ENCODE measurements around the gene STXBP4.
"Not testable (repeated sequence)": the region's sequence is repeated elsewhere in the genome, so short reads cannot be mapped to it uniquely, and the experiment has no call there.

STXBP4 gene

DNA sequence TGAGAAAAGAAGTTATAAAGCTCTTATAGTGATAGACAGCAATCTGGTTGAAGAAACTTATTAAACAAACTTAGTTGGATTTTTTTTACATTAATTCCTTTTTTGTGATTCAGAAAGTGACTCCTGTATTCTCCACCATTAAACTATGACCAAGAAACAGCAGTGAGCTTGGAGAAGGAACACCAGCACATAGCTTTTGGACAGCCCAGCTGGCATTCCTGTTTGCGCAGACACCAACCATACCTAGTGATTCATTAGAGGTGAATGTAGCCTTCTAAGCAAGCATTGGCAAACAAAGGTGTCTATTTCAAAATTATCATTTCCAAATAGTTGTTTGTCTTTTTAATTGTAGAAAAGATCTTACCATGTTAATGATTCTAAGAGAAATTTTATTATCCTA lies 94.4 kb downstream of the STXBP4 start:
- peak; percentile 36 for DNase-seq

DNA sequence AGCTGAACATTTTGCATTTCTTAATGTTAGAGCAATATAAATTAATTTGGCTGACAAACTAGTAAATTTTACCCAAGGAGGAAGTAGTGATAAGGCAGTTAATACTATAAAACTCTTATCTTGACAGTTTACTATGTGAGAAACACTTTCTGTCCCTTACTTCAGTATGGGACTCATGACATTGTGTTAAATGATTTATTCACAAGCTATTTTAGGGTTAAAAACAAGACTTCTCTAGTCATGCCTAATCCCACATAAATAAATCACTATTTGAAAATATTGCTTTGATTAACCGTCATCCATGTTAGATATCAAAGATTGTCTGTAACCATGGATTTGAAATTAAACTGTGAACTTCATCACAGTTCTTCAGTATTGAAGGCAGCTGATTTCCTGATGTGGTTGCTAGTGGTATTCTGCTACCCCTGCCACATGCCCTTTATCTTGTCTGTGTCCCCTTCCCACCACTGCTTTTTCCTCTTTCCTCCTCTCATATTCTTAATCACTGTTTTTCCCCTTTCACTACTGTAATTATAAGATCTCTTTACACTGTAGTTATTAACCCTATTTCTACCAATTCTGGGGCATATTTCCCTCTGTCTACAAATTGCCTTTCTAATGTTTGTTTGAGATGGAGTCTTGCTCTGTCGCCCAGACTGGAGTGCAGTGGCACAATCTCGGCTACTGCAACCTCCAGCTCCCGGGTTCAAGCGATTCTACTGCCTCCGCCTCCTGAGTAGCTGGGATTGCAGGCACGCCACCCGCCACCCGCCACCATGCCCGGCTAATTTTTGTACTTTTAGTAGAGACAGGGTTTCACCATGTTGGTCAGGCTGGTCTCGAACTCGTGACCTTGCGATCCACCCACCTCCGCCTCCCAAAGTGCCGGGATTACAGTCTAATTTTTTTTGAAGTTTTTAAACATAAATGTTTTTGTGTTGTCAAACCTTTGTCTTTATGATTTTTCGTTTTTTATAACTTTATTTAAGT lies 95.6 kb downstream of the STXBP4 start:
- no peak for DNase-seq

DNA sequence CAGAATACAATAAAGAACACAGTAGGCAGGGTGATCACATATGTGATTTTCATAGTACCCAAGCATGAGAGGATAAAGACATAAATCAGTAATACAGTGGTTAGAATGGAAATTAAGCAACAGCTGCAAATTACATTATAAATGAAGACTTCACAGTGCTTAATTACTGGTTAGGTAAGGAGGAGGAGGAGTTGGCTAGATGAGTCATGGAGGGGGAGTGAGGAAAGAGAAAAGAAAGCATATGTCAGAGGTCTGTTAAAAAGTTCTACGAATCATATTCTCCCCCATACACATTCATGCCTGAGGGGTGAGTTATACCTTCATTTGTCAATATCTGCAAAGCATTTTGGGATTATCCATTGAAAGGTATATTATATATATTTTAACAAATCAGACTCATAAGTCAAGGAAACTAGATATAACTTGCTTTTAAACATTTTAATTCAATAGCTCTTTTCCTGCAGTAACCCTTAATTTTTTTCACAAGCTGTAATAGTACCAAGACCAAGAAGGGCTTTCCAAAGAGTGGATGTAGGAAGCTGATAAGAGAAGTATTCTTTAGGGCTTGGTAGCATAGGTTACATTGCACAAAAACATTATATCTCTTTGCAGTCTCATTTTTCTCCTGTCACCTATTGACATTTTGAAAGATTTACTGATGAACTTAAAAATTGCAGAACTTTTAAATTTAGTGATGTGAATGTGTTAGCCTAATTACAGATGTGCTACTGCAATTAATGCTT lies 99.3 kb downstream of the STXBP4 start:
- peak; percentile 42 for DNase-seq

DNA sequence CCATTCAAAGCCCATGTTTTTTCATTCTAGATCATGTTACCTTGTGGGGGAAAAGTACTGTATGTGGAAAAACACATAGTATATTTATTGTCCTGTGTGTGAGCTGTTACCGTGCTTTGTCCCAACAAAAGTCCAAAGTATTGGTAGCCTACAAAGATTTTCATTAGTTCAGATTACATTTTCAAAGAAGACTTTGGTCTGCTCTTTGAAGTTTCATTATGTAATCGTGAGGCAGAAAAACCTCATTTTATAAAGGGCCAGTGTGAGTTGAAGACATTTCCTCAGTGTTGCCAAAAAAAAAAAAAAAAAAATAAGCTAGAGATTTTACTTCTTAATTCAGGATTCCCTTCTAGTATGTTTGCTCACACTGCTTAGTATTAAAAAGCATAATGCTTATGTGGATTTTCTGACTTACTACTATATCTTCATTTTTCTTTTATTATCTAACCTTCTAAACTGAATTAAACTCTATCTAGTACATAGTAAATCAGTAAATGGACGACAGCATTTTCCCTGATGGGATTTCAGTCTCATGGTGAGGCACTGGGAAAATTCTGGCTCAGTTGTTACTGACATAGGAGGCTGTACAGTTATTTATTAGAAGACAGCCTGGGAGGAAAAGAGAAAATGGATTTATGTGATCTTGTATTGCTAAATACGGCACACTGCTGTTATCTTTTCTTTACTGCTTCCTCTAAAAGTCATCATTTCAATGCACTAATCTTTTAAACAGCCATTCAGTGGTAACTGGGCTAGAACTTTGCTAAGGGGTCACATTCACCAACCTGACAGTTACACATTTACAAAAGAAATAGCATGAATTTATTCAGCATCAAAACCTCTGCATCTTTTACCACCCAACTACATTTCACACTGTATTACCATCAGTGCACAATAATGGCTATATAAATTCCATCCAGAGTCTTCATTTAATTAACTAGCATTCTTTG lies 100.6 kb downstream of the STXBP4 start:
- no peak for DNase-seq

DNA sequence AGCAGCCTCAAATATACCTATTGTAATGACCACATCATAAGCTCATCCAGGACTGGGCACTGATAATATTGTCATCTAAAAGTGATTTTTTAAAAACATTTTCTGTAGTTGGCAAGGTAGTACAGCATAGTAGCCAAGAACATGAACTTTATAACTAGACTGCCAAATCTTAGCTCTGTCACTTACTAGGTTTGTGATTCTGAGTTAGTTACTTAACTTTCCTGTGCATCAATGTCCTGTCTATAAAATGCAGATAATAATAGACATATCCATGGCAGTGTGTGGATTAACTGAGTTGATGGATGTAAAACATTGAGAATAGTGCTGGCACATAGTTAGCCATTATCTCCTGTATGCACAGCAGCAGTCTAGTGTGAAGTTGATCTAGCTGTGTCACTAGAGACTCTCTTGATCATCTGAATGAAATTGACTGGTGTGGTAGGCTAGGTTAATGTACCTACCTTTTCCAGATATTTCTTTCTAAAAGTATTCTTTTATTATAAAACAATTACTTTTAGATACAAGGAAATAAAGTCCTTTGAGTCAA lies 101.5 kb downstream of the STXBP4 start:
- DNase-seq = no peak

DNA sequence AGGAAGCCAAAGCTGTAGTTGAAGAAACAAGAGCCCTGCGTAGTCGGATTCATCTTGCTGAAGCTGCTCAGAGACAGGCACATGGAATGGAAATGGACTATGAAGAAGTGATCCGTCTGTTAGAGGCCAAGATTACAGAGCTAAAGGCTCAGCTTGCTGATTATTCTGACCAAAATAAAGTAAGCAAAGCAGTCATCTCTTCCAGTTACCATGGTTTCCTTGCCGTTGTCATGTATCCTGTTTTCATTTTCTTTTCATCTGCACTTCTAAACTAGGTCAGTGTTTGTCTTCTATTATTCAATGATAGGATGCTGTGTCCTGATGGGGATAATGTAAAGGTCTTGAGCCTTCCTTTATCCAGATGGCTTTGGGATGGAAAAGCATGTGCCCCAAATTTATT lies 104.3 kb downstream of the STXBP4 start:
- DNase-seq = no peak

DNA sequence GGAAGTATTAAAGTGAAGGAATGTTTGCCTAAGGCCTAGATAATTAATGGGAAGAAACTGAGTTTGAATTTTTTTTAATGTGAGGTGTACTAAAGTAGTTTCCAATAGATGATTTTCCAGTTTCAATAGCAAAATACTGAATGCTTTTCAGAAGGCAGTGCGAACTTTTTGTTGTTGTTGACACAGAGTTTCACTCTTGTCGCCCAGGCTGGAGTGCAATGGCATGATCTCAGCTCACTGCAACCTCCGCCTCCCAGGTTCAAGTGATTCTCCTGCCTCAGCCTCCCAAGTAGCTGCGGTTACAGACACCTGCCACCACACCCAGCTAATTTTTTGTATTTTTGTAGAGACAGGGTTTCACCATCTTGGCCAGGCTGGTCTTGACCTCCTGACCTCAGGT lies 104.9 kb downstream of the STXBP4 start:
- DNase-seq = not testable (repeated sequence)

DNA sequence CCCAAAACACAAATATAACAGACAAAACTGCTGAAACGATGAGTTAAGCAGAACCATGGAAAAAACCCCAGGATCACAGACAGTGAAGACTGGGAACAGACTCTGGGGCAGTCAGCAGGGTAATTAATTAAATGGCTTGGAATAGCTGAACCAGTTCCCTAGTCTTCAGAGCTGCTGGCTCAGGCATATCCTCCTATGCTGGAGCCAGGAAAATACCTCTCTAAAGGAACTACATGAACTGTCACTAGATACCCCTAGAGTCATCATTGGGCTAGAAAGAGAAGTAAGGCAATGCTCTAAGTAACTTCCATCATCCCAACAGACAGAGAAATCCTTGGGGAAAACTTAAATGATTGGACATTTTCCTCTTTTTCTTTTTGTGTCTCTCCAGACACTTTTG lies 113.0 kb downstream of the STXBP4 start:
- DNase-seq = no peak

DNA sequence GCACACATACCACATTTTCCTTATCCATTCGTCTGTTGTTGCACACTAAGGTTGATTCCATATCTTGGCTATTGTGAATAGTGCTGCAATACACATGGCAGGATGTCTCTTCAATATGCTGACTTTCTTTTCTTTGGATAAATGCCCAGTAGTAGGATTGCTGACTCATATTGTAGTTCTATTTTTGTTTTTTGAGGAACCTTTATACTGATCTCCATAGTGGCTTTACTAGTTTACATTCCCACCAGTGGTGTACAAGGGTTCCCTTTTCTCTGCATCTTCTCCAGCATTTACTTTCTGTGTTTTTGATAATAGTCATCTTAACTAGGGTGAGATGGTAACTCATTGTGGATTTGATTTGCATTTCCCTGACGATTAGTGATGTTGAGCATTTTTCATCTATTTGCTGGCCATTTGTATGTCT lies 118.1 kb downstream of the STXBP4 start:
- peak; percentile 86 for DNase-seq

DNA sequence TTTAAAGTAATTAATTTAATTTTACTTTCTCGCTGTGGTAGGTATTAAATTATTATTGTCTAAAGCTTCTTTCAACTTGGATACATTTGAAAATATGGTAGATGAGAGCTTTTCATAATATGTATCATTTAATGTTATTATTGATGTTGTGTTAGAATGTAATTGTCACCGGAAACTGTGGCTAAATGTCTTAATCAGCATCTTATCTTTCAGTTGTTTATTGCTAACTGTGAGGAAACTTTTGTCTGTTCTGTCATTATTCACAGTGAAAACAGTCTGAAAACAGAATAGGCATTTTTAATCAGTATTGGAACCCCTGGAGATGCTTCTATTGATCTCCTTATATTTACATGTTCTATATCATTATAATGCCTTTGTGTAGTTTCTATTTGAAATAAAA lies 120.7 kb downstream of the STXBP4 start:
- no peak for DNase-seq

DNA sequence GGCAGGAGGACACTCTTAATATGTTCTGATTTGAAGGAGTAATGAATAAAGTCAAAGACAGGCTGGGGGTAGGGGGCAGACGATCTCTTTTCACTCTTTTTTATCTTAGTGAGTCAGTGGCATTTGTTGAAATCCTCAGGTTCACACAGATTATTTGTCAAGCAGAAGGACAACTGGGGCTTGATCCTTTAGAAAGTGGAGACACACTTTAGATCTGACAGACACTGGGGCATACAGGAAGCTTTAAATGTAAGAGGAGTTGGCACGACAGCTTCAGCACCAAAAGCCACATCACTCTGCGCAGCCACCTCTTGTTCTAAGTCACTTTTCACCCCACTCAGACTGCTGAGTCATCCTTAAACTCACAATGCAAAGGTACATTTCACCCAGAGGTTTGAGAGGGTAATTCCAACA lies 121.5 kb downstream of the STXBP4 start:
- DNase-seq = peak; percentile 4

DNA sequence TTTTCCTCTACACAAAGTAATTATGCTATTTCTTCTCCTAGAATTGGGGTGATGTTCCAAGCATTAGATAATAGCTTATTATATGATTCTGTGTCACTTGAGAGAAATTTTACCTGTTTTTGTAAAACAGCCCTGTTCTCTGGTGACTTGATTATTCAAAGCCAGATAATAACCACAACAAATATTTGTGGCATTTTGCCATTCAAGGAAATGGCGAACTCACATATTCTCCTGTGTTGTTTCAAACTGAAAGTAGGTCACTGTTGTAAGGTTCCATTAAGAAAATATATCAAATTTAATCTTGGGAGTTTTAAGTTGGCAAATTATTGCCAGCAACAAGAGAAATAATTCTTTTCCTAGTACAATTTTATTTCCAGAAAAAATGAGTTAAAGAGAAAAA lies 124.8 kb downstream of the STXBP4 start:
- no peak for DNase-seq

DNA sequence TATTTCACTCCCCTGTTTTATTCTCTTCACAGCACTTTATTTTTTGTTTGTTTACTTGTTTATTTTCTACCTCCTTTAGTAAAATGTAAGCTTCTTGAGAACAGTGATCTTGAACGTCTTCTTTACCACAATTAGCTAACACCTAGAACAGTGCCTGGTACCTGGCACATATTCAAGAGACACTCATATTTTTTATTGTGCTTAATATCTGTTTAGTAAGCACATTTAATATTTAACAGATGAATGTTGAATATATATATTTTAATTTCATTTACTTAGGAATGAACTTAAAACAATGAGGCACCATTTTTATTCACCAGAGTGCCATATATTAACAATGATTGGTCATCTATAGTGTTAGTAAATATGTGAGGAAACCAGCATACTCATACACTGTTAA lies 130.2 kb downstream of the STXBP4 start:
- no peak for DNase-seq

DNA sequence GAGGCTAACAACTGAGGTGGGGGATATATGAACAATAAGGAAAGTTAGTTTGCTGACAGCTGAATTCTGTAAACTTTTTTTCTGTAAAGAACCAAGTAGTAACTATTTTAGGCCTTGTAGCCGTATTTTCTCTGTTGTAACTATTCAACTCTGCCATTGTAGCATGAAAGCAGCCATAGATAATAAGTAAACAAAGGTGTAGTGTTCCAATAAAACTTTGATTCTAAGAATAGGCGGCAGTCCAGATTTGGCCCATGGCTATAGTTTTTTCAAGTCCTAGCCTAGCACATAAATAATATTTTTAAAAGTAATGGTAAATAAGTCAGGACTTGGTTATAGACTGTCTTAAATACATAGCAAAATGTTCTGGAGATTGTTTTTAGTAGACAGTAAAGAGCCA lies 142.0 kb downstream of the STXBP4 start:
- no peak for DNase-seq

DNA sequence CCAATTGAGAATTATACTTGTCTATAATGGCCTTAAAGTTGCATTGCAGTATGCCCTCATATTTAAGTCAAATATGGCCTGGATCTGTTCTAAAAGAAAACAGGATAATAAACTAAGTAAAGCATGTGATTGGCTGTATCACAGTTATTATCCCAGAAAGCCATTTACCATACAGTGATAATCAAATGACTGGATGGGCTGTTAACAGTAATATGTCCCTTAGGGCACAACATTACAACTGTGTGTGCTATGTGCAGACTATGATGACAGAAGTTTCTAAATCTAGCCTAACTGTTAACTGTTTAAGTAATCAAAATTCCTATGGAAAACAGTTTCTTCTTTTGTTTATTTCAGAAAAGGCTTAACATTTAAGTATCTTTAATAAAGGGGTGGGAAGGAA lies 145.7 kb downstream of the STXBP4 start:
- no peak for DNase-seq

DNA sequence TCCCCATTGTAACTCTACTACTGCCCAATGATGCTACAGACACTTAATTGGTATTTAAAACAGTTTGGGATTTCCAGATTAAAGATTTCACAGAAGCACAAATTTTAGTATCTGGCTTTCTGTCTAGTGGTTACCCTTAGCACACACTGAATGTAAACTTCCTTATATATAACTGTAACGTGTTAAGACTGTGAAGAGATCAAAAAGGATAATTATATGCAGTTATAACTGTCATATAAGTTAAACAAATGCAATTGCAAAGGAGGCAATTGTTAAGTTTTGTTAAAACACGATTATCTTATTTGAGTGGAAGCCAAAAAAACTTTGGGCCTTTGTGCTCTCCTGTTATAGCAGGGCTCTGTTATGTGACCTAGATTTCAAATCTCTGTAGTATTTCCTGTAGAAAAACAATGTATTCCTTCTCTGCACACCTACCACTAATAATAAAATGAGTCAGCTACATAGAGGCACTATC lies 147.9 kb downstream of the STXBP4 start:
- DNase-seq = no peak

DNA sequence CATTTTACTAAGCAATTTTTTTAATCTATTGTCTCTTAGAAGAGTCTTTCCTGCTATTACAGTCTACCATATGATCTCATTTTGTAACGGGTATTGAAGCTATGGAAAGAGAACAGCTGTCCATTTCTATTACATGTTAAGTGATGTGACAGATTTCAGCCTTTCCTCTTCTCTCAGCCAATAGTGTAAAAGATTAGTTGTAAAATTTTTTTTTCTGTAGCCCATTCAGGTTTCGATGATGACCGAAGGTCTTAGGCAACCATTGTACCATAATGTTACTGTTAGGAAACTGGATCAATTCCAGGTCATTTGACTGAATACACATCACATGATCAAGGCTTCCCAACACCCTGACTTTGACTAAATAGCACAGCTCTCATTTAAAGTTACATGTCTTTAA lies 148.6 kb downstream of the STXBP4 start:
- DNase-seq = no peak

DNA sequence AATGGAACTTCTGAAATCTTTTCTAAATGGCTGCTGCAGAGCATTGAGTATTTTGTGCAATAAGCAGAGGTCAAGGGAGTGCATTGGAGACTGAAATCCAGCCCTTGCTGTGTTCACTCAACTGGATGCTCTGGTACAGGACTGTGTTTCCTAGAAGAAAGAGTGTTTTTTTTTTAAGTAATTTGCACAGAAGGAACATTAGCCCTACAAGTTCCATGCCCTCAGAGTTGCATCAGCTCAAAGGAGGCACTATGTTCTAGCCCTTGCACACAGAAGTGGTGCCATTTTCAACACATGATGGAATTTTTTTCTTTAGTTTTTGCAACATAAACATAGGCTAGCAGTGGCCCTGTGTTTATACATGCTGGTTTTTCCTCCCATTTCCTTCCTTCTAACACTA lies 152.1 kb downstream of the STXBP4 start:
- DNase-seq = no peak

DNA sequence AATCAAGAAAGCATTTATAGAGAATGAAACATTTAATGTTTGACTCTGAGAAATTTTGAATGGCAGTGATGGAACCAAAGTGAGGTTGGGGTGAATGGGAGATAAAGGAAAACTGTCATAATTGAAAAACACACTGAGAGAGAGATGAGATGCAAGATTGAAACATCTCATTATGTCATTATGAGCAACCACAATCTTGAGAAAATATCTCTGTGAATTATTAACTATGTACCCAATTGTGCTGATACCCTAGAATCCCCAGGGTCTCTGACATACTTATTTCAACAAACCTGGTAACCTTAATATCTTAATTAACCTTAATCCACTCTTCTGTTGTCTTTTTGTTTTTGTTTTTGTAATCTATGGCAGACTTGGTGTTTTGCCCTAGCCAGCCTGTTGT lies 152.7 kb downstream of the STXBP4 start:
- no peak for DNase-seq

DNA sequence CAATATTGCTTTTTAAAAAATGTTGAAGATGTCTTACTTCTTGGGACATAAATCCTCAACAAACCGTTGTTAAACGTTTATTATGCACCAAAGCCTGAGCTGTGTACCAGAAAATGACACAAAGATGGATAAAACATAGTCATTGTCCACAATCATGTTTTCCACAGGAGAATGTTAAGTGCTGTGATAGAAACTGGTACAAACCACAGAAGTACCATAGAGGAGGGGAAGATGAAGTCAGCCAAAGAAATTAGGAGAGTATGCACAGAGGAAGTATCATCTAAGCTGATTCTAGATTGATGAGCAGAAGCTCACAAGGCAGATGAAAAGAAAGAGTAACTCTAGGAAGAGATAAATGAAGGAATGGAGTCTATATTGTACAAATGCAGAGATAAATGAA lies 153.5 kb downstream of the STXBP4 start:
- DNase-seq = no peak

DNA sequence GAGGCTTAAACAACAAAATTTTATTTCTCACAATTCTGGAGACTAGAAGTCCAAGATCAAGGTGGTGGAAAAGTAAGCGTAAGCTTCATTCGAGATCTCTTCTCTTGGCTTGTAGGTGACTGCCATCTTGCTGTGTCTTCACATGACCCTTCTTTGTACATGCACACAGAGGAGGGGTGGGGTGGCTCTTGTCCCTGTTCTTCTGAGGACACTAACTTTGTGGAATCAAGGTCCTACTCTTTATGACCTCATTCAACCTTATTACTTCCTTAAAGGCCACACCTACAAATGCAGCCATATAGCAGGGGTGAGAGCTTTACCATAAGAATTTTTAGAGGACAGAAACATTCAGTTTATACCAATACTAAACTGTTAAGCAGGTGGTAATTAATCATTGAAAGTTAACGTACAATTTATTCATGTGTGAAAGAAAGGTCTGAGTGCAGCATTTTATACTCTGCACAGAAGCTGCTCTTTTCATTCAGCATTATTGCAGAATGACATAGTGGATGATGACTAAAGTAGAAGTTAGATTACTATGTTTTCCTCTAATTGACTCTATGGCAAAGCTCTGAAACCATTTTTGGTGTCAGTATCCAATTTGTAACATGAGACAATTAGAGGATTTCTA lies 156.3 kb downstream of the STXBP4 start:
- DNase-seq = no peak

DNA sequence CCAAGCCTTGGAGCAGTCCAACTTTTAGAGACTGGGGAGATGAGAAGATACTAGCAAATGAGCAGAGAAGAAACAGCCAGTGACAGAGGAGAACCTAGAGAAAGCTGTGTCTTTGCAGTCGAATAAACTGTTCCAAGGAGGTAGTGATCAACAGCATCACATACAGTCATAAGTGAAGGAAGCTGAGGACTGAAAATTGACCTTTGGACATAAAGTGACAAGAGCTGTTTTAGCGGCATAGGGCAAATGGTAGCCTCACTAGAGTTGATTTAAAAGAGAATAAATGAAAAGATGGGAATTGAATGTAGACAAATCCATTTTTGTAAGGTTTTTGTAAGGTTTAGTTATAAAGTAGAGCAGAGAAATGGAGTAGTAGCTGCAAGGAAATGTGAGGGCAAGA lies 165.0 kb downstream of the STXBP4 start:
- no peak for DNase-seq

All from fibroblast of upper back skin (primary cell).